ENCODE measurements around the gene WDFY1. TPM values are rescaled to one million over a fixed set of nuclear protein-coding genes. Genes with fewer than 3 reads are reported as not detected.

WDFY1 gene
- total RNA-seq, 1 experiment from 2014 or later: 66.0 TPM

DNA sequence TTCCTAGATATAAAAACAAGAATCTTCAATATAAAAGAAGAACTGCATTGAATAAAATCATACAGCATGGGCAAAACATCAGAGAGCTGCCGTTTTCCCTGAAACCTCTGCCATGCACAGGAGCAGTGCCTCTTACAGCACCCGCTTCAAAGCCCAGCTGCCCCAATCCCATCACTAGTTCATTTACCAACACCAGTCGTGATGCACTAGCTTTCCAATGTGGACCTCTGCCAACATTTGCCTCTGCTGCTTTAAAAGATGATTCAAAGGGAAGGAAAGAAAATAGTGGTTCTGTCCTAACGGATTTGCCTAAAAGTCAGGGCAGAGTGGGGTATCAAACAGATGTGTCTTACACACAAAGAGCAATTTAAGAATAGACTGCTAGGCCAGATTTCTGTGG, 64.3 kb downstream of the WDFY1 start (continued):
- TF ChIP-seq, protein P1, sequence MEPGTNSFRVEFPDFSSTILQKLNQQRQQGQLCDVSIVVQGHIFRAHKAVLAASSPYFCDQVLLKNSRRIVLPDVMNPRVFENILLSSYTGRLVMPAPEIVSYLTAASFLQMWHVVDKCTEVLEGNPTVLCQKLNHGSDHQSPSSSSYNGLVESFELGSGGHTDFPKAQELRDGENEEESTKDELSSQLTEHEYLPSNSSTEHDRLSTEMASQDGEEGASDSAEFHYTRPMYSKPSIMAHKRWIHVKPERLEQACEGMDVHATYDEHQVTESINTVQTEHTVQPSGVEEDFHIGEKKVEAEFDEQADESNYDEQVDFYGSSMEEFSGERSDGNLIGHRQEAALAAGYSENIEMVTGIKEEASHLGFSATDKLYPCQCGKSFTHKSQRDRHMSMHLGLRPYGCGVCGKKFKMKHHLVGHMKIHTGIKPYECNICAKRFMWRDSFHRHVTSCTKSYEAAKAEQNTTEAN (CRISPR knock-in tag; IDR thresholded peaks at IDR 0.05): no peak

DNA sequence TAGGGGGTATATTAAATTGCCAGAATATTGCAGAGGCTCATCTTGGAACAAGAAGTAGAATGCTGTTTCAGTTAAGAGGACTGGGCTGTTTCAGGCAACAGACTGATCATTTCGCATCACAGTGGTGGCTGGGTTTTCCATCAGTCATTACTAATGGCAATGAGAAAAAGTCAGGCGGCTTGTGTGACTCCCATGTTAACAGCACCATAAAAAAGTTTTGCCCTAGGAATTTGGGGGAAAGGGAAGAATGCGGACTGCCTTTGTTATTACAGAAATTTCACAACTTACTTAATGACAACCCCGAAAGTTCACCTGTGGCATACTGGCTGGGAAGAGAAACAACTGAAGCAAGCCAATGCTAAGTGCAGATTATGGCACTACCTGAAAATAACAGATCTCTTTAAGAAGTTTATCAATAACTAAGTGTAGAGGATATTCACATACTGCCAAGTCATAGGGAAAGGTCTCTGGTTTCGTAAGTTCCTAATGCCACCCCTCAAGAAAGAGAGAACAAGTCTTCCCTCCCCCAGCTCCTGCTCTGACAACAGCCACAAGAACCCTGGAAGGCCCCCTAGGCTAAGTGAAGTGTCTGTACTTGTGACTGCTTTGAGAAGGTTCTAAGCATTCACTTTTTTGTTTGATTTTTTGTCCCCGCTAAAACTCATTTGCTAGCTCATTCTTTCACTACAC, 67.3 kb downstream of the WDFY1 start:
- POLR2A ChIA-PET: no interaction called here
- H3K4me3 Mint-ChIP-seq: no peak overlapping the region
- ATAC-seq: no peak
- no peaks in the 10 kb centered on the region for H3K4me1 Mint-ChIP-seq
- peaks cover 55% of the 10 kb centered on the region for H3K36me3 Mint-ChIP-seq
- DNase-seq (ENCODE audit: low spot score): no peak
- TF ChIP-seq ESRRA (CRISPR knock-in tag; IDR thresholded peaks at IDR 0.05; ENCODE audit: borderline replicate concordance) (no peak), GTF2I (CRISPR knock-in tag; conservative IDR thresholded peaks at IDR 0.05) (no peak), NR1H2 (CRISPR knock-in tag; IDR thresholded peaks at IDR 0.05) (no peak), ELF4 (CRISPR knock-in tag; IDR thresholded peaks at IDR 0.05; ENCODE audit: low read depth) (no peak), NFATC4 (CRISPR knock-in tag; IDR thresholded peaks at IDR 0.05) (no peak), SMAD4 (CRISPR knock-in tag; IDR thresholded peaks at IDR 0.05) (no peak), SMAD3 (CRISPR knock-in tag; IDR thresholded peaks at IDR 0.05; ENCODE audit: borderline replicate concordance) (no peak), KAT7 (CRISPR knock-in tag; IDR thresholded peaks at IDR 0.05; ENCODE audit: borderline replicate concordance) (no peak), OVOL2 (CRISPR knock-in tag; IDR thresholded peaks at IDR 0.05; ENCODE audit: borderline replicate concordance) (no peak)
- TF ChIP-seq, protein P2, sequence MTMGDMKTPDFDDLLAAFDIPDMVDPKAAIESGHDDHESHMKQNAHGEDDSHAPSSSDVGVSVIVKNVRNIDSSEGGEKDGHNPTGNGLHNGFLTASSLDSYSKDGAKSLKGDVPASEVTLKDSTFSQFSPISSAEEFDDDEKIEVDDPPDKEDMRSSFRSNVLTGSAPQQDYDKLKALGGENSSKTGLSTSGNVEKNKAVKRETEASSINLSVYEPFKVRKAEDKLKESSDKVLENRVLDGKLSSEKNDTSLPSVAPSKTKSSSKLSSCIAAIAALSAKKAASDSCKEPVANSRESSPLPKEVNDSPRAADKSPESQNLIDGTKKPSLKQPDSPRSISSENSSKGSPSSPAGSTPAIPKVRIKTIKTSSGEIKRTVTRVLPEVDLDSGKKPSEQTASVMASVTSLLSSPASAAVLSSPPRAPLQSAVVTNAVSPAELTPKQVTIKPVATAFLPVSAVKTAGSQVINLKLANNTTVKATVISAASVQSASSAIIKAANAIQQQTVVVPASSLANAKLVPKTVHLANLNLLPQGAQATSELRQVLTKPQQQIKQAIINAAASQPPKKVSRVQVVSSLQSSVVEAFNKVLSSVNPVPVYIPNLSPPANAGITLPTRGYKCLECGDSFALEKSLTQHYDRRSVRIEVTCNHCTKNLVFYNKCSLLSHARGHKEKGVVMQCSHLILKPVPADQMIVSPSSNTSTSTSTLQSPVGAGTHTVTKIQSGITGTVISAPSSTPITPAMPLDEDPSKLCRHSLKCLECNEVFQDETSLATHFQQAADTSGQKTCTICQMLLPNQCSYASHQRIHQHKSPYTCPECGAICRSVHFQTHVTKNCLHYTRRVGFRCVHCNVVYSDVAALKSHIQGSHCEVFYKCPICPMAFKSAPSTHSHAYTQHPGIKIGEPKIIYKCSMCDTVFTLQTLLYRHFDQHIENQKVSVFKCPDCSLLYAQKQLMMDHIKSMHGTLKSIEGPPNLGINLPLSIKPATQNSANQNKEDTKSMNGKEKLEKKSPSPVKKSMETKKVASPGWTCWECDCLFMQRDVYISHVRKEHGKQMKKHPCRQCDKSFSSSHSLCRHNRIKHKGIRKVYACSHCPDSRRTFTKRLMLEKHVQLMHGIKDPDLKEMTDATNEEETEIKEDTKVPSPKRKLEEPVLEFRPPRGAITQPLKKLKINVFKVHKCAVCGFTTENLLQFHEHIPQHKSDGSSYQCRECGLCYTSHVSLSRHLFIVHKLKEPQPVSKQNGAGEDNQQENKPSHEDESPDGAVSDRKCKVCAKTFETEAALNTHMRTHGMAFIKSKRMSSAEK (CRISPR knock-in tag; IDR thresholded peaks at IDR 0.05; ENCODE audit: borderline replicate concordance): no peak
- TF ChIP-seq, protein P3, sequence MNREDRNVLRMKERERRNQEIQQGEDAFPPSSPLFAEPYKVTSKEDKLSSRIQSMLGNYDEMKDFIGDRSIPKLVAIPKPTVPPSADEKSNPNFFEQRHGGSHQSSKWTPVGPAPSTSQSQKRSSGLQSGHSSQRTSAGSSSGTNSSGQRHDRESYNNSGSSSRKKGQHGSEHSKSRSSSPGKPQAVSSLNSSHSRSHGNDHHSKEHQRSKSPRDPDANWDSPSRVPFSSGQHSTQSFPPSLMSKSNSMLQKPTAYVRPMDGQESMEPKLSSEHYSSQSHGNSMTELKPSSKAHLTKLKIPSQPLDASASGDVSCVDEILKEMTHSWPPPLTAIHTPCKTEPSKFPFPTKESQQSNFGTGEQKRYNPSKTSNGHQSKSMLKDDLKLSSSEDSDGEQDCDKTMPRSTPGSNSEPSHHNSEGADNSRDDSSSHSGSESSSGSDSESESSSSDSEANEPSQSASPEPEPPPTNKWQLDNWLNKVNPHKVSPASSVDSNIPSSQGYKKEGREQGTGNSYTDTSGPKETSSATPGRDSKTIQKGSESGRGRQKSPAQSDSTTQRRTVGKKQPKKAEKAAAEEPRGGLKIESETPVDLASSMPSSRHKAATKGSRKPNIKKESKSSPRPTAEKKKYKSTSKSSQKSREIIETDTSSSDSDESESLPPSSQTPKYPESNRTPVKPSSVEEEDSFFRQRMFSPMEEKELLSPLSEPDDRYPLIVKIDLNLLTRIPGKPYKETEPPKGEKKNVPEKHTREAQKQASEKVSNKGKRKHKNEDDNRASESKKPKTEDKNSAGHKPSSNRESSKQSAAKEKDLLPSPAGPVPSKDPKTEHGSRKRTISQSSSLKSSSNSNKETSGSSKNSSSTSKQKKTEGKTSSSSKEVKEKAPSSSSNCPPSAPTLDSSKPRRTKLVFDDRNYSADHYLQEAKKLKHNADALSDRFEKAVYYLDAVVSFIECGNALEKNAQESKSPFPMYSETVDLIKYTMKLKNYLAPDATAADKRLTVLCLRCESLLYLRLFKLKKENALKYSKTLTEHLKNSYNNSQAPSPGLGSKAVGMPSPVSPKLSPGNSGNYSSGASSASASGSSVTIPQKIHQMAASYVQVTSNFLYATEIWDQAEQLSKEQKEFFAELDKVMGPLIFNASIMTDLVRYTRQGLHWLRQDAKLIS (CRISPR knock-in tag; IDR thresholded peaks at IDR 0.05; ENCODE audit: borderline replicate concordance): no peak
- TF ChIP-seq, protein P4, sequence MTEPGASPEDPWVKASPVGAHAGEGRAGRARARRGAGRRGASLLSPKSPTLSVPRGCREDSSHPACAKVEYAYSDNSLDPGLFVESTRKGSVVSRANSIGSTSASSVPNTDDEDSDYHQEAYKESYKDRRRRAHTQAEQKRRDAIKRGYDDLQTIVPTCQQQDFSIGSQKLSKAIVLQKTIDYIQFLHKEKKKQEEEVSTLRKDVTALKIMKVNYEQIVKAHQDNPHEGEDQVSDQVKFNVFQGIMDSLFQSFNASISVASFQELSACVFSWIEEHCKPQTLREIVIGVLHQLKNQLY (CRISPR knock-in tag; IDR thresholded peaks at IDR 0.05): no peak
- TF ChIP-seq, protein P5, sequence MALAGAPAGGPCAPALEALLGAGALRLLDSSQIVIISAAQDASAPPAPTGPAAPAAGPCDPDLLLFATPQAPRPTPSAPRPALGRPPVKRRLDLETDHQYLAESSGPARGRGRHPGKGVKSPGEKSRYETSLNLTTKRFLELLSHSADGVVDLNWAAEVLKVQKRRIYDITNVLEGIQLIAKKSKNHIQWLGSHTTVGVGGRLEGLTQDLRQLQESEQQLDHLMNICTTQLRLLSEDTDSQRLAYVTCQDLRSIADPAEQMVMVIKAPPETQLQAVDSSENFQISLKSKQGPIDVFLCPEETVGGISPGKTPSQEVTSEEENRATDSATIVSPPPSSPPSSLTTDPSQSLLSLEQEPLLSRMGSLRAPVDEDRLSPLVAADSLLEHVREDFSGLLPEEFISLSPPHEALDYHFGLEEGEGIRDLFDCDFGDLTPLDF (CRISPR knock-in tag; IDR thresholded peaks at IDR 0.05): no peak
- TF ChIP-seq, protein P6, sequence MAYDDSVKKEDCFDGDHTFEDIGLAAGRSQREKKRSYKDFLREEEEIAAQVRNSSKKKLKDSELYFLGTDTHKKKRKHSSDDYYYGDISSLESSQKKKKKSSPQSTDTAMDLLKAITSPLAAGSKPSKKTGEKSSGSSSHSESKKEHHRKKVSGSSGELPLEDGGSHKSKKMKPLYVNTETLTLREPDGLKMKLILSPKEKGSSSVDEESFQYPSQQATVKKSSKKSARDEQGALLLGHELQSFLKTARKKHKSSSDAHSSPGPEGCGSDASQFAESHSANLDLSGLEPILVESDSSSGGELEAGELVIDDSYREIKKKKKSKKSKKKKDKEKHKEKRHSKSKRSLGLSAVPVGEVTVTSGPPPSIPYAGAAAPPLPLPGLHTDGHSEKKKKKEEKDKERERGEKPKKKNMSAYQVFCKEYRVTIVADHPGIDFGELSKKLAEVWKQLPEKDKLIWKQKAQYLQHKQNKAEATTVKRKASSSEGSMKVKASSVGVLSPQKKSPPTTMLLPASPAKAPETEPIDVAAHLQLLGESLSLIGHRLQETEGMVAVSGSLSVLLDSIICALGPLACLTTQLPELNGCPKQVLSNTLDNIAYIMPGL (CRISPR knock-in tag; IDR thresholded peaks at IDR 0.05): no peak
- H3K27me3 Mint-ChIP-seq (ENCODE audit: low read depth): no peaks in the 10 kb centered on the region
- H3K27ac Mint-ChIP-seq: no peak overlapping the region
- H3K9me3 Mint-ChIP-seq: no peaks in the 10 kb centered on the region
- CTCF ChIA-PET: interaction anchor here (1.2 kb wide), 1 partner anchor 92 kb away, joined by 3 read pairs; no protein-coding TSS in a partner anchor
